GM12878 (cell line): ENCODE data around the gene TMEM176B.

Source experiments
- CEBPB ChIP-seq, 2 experiments: fragments of 150-350 bp in 1 of 2; IDR thresholded peaks; 2 replicates each; pipeline ENCODE4 v1.6.1; 2012 to 2014; ENCODE audit warnings: low read depth in 2 of 2, low read length in 2 of 2, borderline replicate concordance in 1 of 2, inconsistent platforms in 1 of 2
- HDAC6 ChIP-seq: fragments of 200-600 bp; sonication (generic); IDR thresholded peaks from one replicate; pipeline ENCODE4 v1.8.0; 2017; ENCODE audit warnings: antibody characterized with exemption; ENCODE audit not compliant: unreplicated experiment
- IKZF1 ChIP-seq: fragments of 450-650 bp; conservative IDR thresholded peaks from 2 replicates; pipeline ENCODE4 v1.6.1; 2017; ENCODE audit warnings: antibody characterized with exemption, mild to moderate bottlenecking
- KDM1A ChIP-seq: fragments of 200-600 bp; sonication (generic); IDR thresholded peaks from 2 replicates; pipeline ENCODE4 v1.6.1; 2016; ENCODE audit warnings: borderline replicate concordance
- POLR2A ChIP-seq: IDR thresholded peaks from 2 replicates; pipeline ENCODE4 v1.6.1; 2011; ENCODE audit warnings: low read depth, mild to moderate bottlenecking, low read length
- POLR2AphosphoS5 ChIP-seq: IDR thresholded peaks from 2 replicates; pipeline ENCODE4 v1.6.1; 2011; ENCODE audit warnings: mild to moderate bottlenecking, low read length, inconsistent platforms
- RAD21 ChIP-seq: IDR thresholded peaks from 2 replicates; pipeline ENCODE4 v1.6.1; 2011; ENCODE audit warnings: mild to moderate bottlenecking, low read depth, low read length, moderate library complexity; ENCODE audit not compliant: insufficient read depth
- REST ChIP-seq: IDR thresholded peaks from 2 replicates; pipeline ENCODE4 v1.6.1; 2012; ENCODE audit warnings: mild to moderate bottlenecking, low read depth, low read length
- SMARCA5 ChIP-seq: fragments of 450-650 bp; IDR thresholded peaks from 2 replicates; pipeline ENCODE4 v1.6.1; 2017; ENCODE audit warnings: mild to moderate bottlenecking
- YY1 ChIP-seq: IDR thresholded peaks from 2 replicates; pipeline ENCODE4 v1.6.1; 2011; ENCODE audit warnings: low read depth, mild to moderate bottlenecking, low read length
- TF ChIP-seq, protein P1 (sequence below), 3 experiments: IDR thresholded peaks in 2 of 3; conservative IDR thresholded peaks in 1 of 3; 2 replicates each; pipeline ENCODE4 v1.5.1; 2011; ENCODE audit warnings: low read depth in 3 of 3, low read length in 3 of 3, mild to moderate bottlenecking in 3 of 3, control low read depth in 2 of 3, moderate library complexity in 2 of 3, inconsistent platforms in 1 of 3, mixed read lengths in 1 of 3; ENCODE audit not compliant: control insufficient read depth in 2 of 3, insufficient read depth in 1 of 3; ENCODE audit errors: extremely low read depth in 1 of 3
- TF ChIP-seq, protein P2 (sequence below): fragments of 150-350 bp; IDR thresholded peaks from 2 replicates; pipeline ENCODE4 v1.6.1; 2016; ENCODE audit warnings: low read depth, low read length
- TF ChIP-seq, protein P3 (sequence below): IDR thresholded peaks from 2 replicates; pipeline ENCODE4 v1.6.1; 2011; ENCODE audit warnings: low read depth, mild to moderate bottlenecking, low read length, moderate library complexity, borderline replicate concordance; ENCODE audit errors: extremely low read depth
- TF ChIP-seq, protein P4 (sequence below): fragments of 450-650 bp; IDR thresholded peaks from 2 replicates; pipeline ENCODE4 v1.6.1; 2017; ENCODE audit warnings: mild to moderate bottlenecking, moderate library complexity

DNA sequence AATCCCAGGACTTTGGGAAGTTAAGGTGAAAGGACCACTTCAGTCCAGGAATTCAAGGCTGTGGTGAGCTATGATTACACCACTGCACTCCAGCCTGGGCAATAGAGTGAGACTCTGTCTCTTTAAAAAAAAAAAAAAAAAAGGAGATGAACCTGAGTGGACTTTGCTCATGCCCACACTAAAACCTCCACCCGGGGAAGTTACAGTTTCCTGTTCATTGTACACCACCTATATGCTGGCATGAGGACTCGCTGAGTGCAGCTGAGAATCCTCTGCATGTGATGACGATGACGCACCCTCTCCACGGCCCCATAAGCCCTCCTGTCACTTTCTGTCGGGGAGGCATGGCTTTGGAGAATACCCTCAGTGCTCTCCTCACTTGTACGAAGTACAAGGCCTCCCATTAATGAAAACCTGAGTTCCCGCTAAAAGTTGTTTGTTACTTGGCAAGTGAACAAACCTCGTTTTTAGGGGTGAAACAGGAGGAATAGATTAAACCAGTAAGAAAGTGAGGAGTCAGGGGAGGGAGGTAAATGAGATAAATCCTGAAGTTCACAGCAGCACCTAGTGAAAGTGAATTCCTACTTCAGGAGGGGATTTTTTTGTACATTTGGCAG, 15.9 kb downstream of the TMEM176B start:
- no peak for TF ChIP-seq CEBPB (IDR thresholded peaks at IDR 0.05; ENCODE audit: borderline replicate concordance in 1 of 2, low read depth in 2 of 2, low read length in 2 of 2)
- no peak; the same call in 1 of the 2 replicates for TF ChIP-seq IKZF1
- no peak for TF ChIP-seq SMARCA5
- TF ChIP-seq, protein P1, sequence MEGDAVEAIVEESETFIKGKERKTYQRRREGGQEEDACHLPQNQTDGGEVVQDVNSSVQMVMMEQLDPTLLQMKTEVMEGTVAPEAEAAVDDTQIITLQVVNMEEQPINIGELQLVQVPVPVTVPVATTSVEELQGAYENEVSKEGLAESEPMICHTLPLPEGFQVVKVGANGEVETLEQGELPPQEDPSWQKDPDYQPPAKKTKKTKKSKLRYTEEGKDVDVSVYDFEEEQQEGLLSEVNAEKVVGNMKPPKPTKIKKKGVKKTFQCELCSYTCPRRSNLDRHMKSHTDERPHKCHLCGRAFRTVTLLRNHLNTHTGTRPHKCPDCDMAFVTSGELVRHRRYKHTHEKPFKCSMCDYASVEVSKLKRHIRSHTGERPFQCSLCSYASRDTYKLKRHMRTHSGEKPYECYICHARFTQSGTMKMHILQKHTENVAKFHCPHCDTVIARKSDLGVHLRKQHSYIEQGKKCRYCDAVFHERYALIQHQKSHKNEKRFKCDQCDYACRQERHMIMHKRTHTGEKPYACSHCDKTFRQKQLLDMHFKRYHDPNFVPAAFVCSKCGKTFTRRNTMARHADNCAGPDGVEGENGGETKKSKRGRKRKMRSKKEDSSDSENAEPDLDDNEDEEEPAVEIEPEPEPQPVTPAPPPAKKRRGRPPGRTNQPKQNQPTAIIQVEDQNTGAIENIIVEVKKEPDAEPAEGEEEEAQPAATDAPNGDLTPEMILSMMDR (IDR thresholded peaks at IDR 0.05 in 2 of 3, conservative IDR thresholded peaks at IDR 0.05 in 1 of 3; ENCODE audit: control insufficient read depth in 2 of 3, extremely low read depth in 1 of 3, insufficient read depth in 1 of 3, low read depth in 3 of 3, low read length in 3 of 3): no peak
- no peak for TF ChIP-seq RAD21
- TF ChIP-seq POLR2A: no peak
- TF ChIP-seq REST: no peak
- TF ChIP-seq HDAC6: no peak
- TF ChIP-seq, protein P2, sequence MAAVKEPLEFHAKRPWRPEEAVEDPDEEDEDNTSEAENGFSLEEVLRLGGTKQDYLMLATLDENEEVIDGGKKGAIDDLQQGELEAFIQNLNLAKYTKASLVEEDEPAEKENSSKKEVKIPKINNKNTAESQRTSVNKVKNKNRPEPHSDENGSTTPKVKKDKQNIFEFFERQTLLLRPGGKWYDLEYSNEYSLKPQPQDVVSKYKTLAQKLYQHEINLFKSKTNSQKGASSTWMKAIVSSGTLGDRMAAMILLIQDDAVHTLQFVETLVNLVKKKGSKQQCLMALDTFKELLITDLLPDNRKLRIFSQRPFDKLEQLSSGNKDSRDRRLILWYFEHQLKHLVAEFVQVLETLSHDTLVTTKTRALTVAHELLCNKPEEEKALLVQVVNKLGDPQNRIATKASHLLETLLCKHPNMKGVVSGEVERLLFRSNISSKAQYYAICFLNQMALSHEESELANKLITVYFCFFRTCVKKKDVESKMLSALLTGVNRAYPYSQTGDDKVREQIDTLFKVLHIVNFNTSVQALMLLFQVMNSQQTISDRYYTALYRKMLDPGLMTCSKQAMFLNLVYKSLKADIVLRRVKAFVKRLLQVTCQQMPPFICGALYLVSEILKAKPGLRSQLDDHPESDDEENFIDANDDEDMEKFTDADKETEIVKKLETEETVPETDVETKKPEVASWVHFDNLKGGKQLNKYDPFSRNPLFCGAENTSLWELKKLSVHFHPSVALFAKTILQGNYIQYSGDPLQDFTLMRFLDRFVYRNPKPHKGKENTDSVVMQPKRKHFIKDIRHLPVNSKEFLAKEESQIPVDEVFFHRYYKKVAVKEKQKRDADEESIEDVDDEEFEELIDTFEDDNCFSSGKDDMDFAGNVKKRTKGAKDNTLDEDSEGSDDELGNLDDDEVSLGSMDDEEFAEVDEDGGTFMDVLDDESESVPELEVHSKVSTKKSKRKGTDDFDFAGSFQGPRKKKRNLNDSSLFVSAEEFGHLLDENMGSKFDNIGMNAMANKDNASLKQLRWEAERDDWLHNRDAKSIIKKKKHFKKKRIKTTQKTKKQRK: no peak
- TF ChIP-seq, protein P3, sequence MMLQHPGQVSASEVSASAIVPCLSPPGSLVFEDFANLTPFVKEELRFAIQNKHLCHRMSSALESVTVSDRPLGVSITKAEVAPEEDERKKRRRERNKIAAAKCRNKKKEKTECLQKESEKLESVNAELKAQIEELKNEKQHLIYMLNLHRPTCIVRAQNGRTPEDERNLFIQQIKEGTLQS: no peak
- TF ChIP-seq, protein P4, sequence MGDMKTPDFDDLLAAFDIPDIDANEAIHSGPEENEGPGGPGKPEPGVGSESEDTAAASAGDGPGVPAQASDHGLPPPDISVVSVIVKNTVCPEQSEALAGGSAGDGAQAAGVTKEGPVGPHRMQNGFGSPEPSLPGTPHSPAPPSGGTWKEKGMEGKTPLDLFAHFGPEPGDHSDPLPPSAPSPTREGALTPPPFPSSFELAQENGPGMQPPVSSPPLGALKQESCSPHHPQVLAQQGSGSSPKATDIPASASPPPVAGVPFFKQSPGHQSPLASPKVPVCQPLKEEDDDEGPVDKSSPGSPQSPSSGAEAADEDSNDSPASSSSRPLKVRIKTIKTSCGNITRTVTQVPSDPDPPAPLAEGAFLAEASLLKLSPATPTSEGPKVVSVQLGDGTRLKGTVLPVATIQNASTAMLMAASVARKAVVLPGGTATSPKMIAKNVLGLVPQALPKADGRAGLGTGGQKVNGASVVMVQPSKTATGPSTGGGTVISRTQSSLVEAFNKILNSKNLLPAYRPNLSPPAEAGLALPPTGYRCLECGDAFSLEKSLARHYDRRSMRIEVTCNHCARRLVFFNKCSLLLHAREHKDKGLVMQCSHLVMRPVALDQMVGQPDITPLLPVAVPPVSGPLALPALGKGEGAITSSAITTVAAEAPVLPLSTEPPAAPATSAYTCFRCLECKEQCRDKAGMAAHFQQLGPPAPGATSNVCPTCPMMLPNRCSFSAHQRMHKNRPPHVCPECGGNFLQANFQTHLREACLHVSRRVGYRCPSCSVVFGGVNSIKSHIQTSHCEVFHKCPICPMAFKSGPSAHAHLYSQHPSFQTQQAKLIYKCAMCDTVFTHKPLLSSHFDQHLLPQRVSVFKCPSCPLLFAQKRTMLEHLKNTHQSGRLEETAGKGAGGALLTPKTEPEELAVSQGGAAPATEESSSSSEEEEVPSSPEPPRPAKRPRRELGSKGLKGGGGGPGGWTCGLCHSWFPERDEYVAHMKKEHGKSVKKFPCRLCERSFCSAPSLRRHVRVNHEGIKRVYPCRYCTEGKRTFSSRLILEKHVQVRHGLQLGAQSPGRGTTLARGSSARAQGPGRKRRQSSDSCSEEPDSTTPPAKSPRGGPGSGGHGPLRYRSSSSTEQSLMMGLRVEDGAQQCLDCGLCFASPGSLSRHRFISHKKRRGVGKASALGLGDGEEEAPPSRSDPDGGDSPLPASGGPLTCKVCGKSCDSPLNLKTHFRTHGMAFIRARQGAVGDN: peak; percentile 94
- TF ChIP-seq POLR2AphosphoS5: no peak
- TF ChIP-seq KDM1A: no peak
- TF ChIP-seq YY1: no peak
